NCI-H1436 treated with DMSO at 0.1 percent for 48 hours (cell line): Measurements from ENCODE around the gene LRRC74A.

Experiments
- DNase-seq: peaks from one replicate; lab custom pipeline; 2025; lab: John Stamatoyannopoulos, UW

LRRC74A gene

GRCh38 chr14:76810525-76810924, 15.7 kb upstream of the LRRC74A start:
- DNase-seq, result no peak

- DNase-seq, result no peak
Measured at GRCh38 chr14:76810953-76811400, 15.2 kb upstream of the LRRC74A start.

GRCh38 chr14:76811561-76811960, 14.6 kb upstream of the LRRC74A start:
- no peak for DNase-seq

- DNase-seq, result no peak
Measured at GRCh38 chr14:76812093-76812421, 14.2 kb upstream of the LRRC74A start.

- DNase-seq, result peak; percentile 38
Measured at GRCh38 chr14:76812422-76813383, 13.5 kb upstream of the LRRC74A start, which contains the start of gene ANGEL1. Gene ANGEL1, minus strand, starts transcription at chr14:76812882. Its CDS starts 55 bp downstream, at chr14:76812827.

GRCh38 chr14:76814726-76815645, 11.2 kb upstream of the LRRC74A start:
- no peak for DNase-seq

GRCh38 chr14:76820700-76821099, 5.5 kb upstream of the LRRC74A start:
- DNase-seq, result no peak

GRCh38 chr14:76827696-76828296, 1.6 kb downstream of the LRRC74A start:
- DNase-seq, result no peak

- DNase-seq, result no peak
Measured at GRCh38 chr14:76828339-76829012, 2.3 kb downstream of the LRRC74A start.

- DNase-seq, result no peak
Measured at GRCh38 chr14:76829013-76829365, 2.8 kb downstream of the LRRC74A start.

GRCh38 chr14:76829650-76830421, 3.6 kb downstream of the LRRC74A start:
- no peak for DNase-seq

GRCh38 chr14:76830556-76830955, 4.3 kb downstream of the LRRC74A start:
- no peak for DNase-seq

- no peak for DNase-seq
Measured at GRCh38 chr14:76832503-76832988, 6.3 kb downstream of the LRRC74A start.

GRCh38 chr14:76833011-76833410, 6.8 kb downstream of the LRRC74A start:
- DNase-seq, result no peak

GRCh38 chr14:76834241-76834661, 8.0 kb downstream of the LRRC74A start:
- DNase-seq, result no peak

- DNase-seq, result no peak
Measured at GRCh38 chr14:76836029-76836630, 9.9 kb downstream of the LRRC74A start.

- no peak for DNase-seq
Measured at GRCh38 chr14:76837524-76837923, 11.3 kb downstream of the LRRC74A start.

GRCh38 chr14:76842414-76842813, 16.2 kb downstream of the LRRC74A start:
- DNase-seq, result no peak

GRCh38 chr14:76844223-76844622, 18.0 kb downstream of the LRRC74A start:
- DNase-seq, result no peak

- DNase-seq, result no peak
Measured at GRCh38 chr14:76846331-76847047, 20.3 kb downstream of the LRRC74A start.
